ENCODE results near the gene ACVRL1.

The ACVRL1 gene

DNA sequence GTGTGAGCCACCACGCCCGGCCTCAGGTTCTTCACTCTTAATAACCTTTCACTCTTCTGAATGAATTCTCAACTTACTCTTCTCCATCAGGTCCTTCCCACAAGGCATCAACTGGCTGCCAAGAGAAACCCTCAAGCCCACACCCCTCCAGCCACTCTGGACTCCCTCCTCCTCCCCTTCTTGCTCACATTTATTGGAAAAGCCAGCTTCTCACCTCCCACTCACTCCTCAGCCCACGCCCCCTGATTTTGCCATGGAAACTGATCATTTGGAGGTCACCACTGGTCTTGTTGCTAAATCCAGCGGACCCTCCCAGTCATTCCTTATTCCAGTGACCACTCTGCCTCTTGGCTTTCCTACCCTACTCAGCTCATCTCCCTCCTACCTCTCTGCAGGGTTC lies 26.8 kb downstream of the ACVRL1 start:
- no peak for DNase-seq (ENCODE audit: low read depth)
- TF ChIP-seq, protein P1, sequence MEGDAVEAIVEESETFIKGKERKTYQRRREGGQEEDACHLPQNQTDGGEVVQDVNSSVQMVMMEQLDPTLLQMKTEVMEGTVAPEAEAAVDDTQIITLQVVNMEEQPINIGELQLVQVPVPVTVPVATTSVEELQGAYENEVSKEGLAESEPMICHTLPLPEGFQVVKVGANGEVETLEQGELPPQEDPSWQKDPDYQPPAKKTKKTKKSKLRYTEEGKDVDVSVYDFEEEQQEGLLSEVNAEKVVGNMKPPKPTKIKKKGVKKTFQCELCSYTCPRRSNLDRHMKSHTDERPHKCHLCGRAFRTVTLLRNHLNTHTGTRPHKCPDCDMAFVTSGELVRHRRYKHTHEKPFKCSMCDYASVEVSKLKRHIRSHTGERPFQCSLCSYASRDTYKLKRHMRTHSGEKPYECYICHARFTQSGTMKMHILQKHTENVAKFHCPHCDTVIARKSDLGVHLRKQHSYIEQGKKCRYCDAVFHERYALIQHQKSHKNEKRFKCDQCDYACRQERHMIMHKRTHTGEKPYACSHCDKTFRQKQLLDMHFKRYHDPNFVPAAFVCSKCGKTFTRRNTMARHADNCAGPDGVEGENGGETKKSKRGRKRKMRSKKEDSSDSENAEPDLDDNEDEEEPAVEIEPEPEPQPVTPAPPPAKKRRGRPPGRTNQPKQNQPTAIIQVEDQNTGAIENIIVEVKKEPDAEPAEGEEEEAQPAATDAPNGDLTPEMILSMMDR (IDR thresholded peaks at IDR 0.05; ENCODE audit: low read depth, low read length, missing control alignments) = no peak
- no peak overlapping the region for H3K4me3 ChIP-seq (ENCODE audit: low read depth, low read length)

DNA sequence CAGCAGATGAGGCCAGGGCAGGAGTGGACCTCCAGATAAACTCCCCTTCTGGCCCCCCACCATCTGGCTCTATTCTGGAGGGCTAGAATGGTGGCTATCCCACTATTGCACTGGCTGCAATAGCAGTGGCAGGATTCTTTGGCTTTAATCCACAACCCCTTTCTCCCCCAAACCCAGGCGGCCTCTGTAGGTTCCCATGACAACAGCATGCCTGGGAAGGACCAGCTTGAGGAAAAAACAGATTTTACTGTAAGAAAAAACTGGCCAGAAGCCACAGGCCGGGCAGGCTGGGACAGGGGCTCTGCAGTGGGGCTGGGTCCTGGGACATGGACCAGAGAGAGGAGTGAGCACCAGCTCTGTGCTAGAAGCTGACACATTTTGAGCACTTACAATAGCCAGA lies 30.6 kb downstream of the ACVRL1 start:
- TF ChIP-seq, protein P1 (IDR thresholded peaks at IDR 0.05; ENCODE audit: low read depth, low read length, missing control alignments) = no peak

DNA sequence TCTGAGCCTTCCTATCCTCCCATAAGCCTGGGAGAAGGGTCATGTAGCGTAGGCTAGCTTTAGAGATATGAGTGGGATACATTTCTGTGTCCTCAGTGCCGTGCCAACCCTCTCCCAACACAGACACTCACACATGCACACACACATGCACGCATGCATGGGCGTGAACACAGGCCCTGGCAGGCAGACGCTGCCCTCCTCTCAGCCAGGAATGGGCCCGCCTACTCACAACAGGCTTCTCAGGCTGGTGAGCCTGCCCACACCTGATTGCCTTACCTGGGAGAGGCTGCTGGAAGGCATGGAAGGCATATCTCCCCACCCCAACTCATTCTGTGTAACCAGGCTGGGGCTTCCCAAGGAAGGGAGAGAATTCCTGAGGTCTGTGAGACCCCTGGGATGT lies 31.4 kb downstream of the ACVRL1 start:
- DNase-seq (ENCODE audit: low read depth) = no peak
- H3K4me3 ChIP-seq (ENCODE audit: low read depth, low read length) = no peak overlapping the region
- TF ChIP-seq, protein P1 (IDR thresholded peaks at IDR 0.05; ENCODE audit: low read depth, low read length, missing control alignments) = no peak

More for the DNA sequence above, 30.6 kb downstream of the ACVRL1 start:
- no peak overlapping the region for H3K4me3 ChIP-seq (ENCODE audit: low read depth, low read length)
- no peak for DNase-seq (ENCODE audit: low read depth)

DNA sequence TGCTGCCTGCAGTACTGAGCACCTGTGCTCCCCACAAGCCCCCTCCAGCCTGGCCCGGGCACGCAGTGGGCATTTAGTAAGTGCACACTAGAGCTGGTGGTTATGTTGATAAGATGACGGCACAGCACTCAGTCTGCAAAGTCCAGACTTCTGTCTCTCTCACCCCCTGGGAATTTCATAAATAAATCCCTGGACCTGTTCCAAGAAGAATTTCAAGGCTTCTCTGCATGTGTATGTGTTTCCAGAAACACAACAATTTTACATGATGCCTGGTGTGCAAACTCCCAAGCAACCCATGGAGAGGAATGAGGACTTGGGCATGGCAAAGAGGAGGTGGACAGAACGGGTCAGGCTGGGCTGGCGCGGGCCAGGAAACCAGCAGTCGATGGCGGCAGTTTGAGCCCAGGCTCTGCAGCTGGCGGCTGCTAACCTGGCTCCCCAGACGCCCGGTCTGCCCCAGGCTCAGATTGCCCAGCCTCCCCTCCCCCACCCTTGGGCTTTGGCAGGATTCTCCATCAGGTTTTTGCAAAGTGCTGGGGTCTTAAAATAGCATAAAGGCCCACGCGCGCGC lies 33.8 kb downstream of the ACVRL1 start:
- TF ChIP-seq, protein P1 (IDR thresholded peaks at IDR 0.05; ENCODE audit: low read depth, low read length, missing control alignments) = no peak
- no peak for DNase-seq (ENCODE audit: low read depth)
- H3K4me3 ChIP-seq (ENCODE audit: low read depth, low read length) = no peak overlapping the region

DNA sequence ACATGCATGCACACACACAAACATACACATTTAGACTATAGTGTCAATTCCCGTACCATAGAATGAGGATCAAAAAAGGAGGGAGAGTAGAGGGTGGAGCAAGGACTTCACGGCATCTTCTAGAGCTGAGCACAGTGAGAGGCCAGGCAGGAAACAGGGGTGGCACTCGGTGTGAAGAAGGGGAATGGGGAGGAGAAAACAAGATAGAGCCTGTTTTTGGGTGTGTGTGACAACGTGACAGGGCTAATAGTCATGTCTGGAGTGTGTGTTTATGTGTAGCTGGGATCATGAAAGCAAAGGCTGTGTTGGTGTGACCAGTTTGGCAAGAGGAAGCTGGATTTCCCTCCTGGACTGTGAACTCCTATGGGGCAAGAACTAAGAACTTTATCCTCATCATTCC lies 34.3 kb downstream of the ACVRL1 start:
- DNase-seq (ENCODE audit: low read depth) = no peak
- TF ChIP-seq, protein P1 (IDR thresholded peaks at IDR 0.05; ENCODE audit: low read depth, low read length, missing control alignments) = no peak
- no peak overlapping the region for H3K4me3 ChIP-seq (ENCODE audit: low read depth, low read length)

DNA sequence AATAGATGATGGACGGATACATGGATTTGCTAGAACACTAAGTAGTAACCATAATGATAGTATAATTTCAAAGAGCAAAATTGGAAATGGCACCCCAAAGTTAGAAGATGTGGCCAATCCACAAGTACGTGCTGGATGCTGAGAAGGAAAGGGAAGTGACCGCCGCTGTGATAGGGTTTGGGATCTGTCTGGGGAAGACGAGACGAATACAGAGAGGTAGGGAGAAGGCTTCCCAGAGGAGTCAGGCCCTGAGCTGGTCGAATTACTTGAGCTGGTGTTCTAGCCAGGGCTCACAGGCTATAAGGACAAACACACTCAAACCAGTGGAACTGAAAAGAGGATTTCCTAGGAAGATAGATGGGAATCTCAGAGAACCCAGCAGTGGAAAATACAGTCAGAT lies 34.8 kb downstream of the ACVRL1 start:
- TF ChIP-seq, protein P1 (IDR thresholded peaks at IDR 0.05; ENCODE audit: low read depth, low read length, missing control alignments) = no peak
- DNase-seq (ENCODE audit: low read depth) = no peak
- H3K4me3 ChIP-seq (ENCODE audit: low read depth, low read length) = no peak overlapping the region

DNA sequence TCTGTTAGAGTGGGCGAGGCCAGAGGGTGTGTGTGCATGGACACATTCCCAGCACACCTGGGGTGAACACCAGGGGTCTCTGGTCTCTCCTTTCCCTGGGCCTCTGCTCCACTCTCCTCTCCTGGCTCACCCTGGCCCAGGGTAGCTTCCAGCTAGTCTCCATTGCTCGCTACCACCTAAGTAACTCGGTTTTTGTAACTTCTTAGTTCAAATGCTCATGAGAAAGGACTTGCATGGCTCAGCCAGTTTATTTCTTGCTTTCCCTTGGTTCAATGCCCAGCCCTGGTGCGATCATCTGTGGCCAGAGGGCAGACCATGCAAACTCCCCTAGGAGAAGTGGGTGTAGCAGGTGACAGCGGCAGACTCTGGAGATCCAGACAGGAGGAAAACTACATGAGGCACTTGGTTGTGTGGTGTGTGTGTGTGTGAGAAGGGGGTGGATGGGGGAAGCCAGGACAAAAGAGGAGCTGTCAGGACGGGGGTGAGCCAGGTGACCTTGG lies 35.2 kb downstream of the ACVRL1 start:
- H3K4me3 ChIP-seq (ENCODE audit: low read depth, low read length) = no peak overlapping the region
- DNase-seq (ENCODE audit: low read depth) = no peak
- TF ChIP-seq, protein P1 (IDR thresholded peaks at IDR 0.05; ENCODE audit: low read depth, low read length, missing control alignments) = no peak

Measured in GM12864 (cell line).